OCI-LY7 (cell line): ENCODE measurements around the gene MAP1A. TPM values are rescaled to one million over a fixed set of nuclear protein-coding genes. Genes with fewer than 3 reads are reported as not detected.
"Not testable (repeated sequence)": the region's sequence is repeated elsewhere in the genome, so short reads cannot be mapped to it uniquely, and the experiment has no call there.

Experiments
- BruUV-seq: library from RNA; stranded (reverse); fragments of 400-500 nt; replicated peaks from 2 replicates; lab custom pipeline; 2021; lab: Mats Ljungman, UMichigan
- CTCF ChIA-PET: fragments of 300-600 bp; sonication (Branson Sonifier 250); formaldehyde crosslinking; loops from one replicate; lab custom pipeline; 2022; ENCODE audit warnings: antibody characterized with exemption; ENCODE audit not compliant: unreplicated experiment; lab: Charles Lee
- POLR2A ChIA-PET: fragments of 300-600 bp; sonication (Branson Sonifier 250); formaldehyde crosslinking; loops from one replicate; lab custom pipeline; 2022; ENCODE audit warnings: antibody characterized with exemption; lab: Charles Lee
- DNase-seq: peaks from one replicate; pipeline ENCODE4 v3.0.0-alpha.2; 2015; ENCODE audit warnings: low spot score
- H2AFZ ChIP-seq: fragments of 200-600 bp; sonication (generic), shearing (Covaris generic); 2 replicates; pipeline ENCODE4 v1.6.1; 2014; ENCODE audit warnings: mild to moderate bottlenecking, antibody characterized with exemption, low read length, moderate library complexity
- H3K27ac ChIP-seq: fragments of 200-600 bp; sonication (generic); 2 replicates; pipeline ENCODE4 v1.5.1; 2014; ENCODE audit warnings: mixed run types, low read depth, mild to moderate bottlenecking, moderate library complexity, low read length, inconsistent platforms; ENCODE audit not compliant: poor library complexity, severe bottlenecking
- H3K36me3 ChIP-seq: fragments of 200-600 bp; sonication (generic); 2 replicates; pipeline ENCODE4 v1.6.1; 2014; ENCODE audit warnings: mild to moderate bottlenecking, antibody characterized with exemption, low read length, moderate library complexity, mixed read lengths; ENCODE audit not compliant: insufficient read depth
- H3K4me1 ChIP-seq: fragments of 200-600 bp; sonication (generic); 2 replicates; pipeline ENCODE4 v1.5.1; 2014; ENCODE audit warnings: mild to moderate bottlenecking, low read length; ENCODE audit not compliant: insufficient read depth, poor library complexity, severe bottlenecking
- H3K4me2 ChIP-seq: fragments of 200-600 bp; sonication (generic); 2 replicates; pipeline ENCODE4 v1.6.1; 2014; ENCODE audit warnings: mild to moderate bottlenecking, low read length
- H3K4me3 ChIP-seq: fragments of 200-600 bp; sonication (generic); 2 replicates; pipeline ENCODE4 v1.5.1; 2014; ENCODE audit warnings: mild to moderate bottlenecking, low read depth, low read length; ENCODE audit not compliant: poor library complexity, severe bottlenecking
- H3K79me2 ChIP-seq: fragments of 200-600 bp; sonication (generic); 2 replicates; pipeline ENCODE4 v1.6.1; 2016; ENCODE audit warnings: low read depth, mild to moderate bottlenecking, low read length, moderate library complexity, mixed read lengths; ENCODE audit not compliant: insufficient read depth
- H3K9me2 ChIP-seq: fragments of 200-600 bp; sonication (generic); 2 replicates; pipeline ENCODE4 v1.6.1; 2016; ENCODE audit warnings: mild to moderate bottlenecking, low read length, mixed read lengths; ENCODE audit not compliant: insufficient read depth
- H3K9me3 ChIP-seq: fragments of 200-600 bp; sonication (generic); 2 replicates; pipeline ENCODE4 v1.6.1; 2014; ENCODE audit warnings: mild to moderate bottlenecking, mixed run types, low read length, mixed read lengths
- H4K20me1 ChIP-seq: fragments of 200-600 bp; sonication (generic); 2 replicates; pipeline ENCODE4 v1.6.1; 2014; ENCODE audit warnings: mild to moderate bottlenecking, antibody characterized with exemption, low read length, moderate library complexity, mixed read lengths; ENCODE audit not compliant: insufficient read depth
- intact Hi-C: fragments of 100-400 bp; cut with micrococcal nuclease; formaldehyde crosslinking; loops from one replicate; pipeline ENCODE4 v1.10.0; 2022; ENCODE audit not compliant: unreplicated experiment
- total RNA-seq, 2 experiments: library from RNA; depleted of rRNA in 1 of 2; stranded (reverse); fragments of >200 nt in 1 of 2; shearing (Covaris generic) in 1 of 2; gene quantifications; 2 replicates each; pipeline ENCODE4 v1.2.3, GENCODE V29; 2014 to 2022

MAP1A gene
- total RNA-seq, 2 experiments from 2014 or later: 3.3 to 3.8 TPM

DNA sequence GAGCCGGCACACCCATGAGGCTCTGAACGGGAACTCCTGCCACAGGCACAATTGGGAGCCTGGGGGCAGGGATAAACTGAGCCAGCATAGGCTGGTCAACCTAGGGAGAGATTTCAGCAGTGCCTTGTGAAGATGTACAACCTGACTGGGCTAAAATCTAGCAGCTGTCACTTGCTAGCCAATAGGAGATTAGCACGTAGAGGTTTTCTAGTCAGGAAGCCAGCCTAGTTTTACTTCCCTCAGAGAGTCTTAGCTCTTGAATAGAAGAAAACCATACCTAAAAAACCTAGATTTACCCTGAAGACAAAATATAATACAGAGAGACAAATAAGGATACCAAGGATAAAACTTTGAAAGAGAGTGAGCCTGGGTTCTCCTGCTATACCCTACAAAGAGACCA, 45.3 kb downstream of the MAP1A start:
- BruUV-seq, H3K79me2 ChIP-seq, POLR2A ChIA-PET, H3K9me2 ChIP-seq, H2AFZ ChIP-seq, CTCF ChIA-PET, H3K4me3 ChIP-seq, H3K9me3 ChIP-seq, DNase-seq, H3K4me2 ChIP-seq, H3K27ac ChIP-seq, H3K4me1 ChIP-seq, H4K20me1 ChIP-seq, intact Hi-C loops: not testable (repeated sequence)
- H3K36me3 ChIP-seq: peaks cover 12% of the 10 kb centered on the region; the same call in 1 of the 2 replicates

DNA sequence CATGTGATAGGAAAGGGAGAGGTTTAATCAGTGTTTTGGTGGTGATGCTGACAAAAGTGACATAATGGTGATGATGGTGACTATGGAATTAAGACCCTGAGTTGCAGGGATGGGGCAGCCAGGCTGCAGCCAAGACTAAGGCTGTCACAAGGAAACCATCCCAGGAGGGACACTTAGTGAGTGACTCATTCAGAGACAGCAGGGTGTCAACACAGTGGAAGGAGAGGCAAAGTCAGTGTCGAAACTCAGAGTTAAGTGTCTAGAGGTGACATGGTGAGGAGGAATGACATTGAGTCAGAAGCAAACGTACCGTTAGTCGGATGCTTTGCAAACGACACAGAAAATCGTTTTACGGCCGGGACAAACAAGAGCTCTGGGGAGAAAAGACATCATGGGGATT, 46.4 kb downstream of the MAP1A start:
- DNase-seq, POLR2A ChIA-PET, intact Hi-C loops: not testable (repeated sequence)

GRCh38 chr15:43566615-43567014, 49.2 kb downstream of the MAP1A start:
- H3K9me3 ChIP-seq, H3K4me1 ChIP-seq, POLR2A ChIA-PET, H3K36me3 ChIP-seq, H3K9me2 ChIP-seq, CTCF ChIA-PET, H2AFZ ChIP-seq, H4K20me1 ChIP-seq, BruUV-seq, H3K27ac ChIP-seq, H3K79me2 ChIP-seq, DNase-seq, H3K4me2 ChIP-seq, intact Hi-C loops, H3K4me3 ChIP-seq: not testable (repeated sequence)

More for the DNA sequence above, 46.4 kb downstream of the MAP1A start:
- BruUV-seq, H3K4me3 ChIP-seq, H3K27ac ChIP-seq, H2AFZ ChIP-seq, H3K36me3 ChIP-seq, H3K4me2 ChIP-seq, H3K9me2 ChIP-seq, H3K79me2 ChIP-seq, H3K4me1 ChIP-seq, H3K9me3 ChIP-seq, H4K20me1 ChIP-seq, CTCF ChIA-PET: not testable (repeated sequence)

- H3K4me2 ChIP-seq, intact Hi-C loops, CTCF ChIA-PET, H2AFZ ChIP-seq, H4K20me1 ChIP-seq, H3K9me2 ChIP-seq, H3K4me1 ChIP-seq, H3K79me2 ChIP-seq, POLR2A ChIA-PET, H3K9me3 ChIP-seq, H3K4me3 ChIP-seq, H3K27ac ChIP-seq, DNase-seq, H3K36me3 ChIP-seq, BruUV-seq: not testable (repeated sequence)
Measured at GRCh38 chr15:43574607-43575006, 57.2 kb downstream of the MAP1A start.

Other genes starting within 250 kb of the MAP1A start
- not detected in 2 replicates for gene TGM7, start 215.4 kb upstream of the MAP1A start, total RNA-seq (2014; rRNA removed; shearing (Covaris generic))
- gene TGM7, start 215.4 kb upstream of the MAP1A start, total RNA-seq (2022): not detected in 2 replicates
- 13.2 and 22.1 TPM in 2 replicates for gene LCMT2, start 187.0 kb upstream of the MAP1A start, total RNA-seq (2014; rRNA removed; shearing (Covaris generic))
- gene LCMT2, start 187.0 kb upstream of the MAP1A start, total RNA-seq (2022): 10.5 TPM in 2 replicates
- gene ZSCAN29, start 146.6 kb upstream of the MAP1A start, total RNA-seq (2014; rRNA removed; shearing (Covaris generic)): 70.6 and 73.7 TPM in 2 replicates
- gene ZSCAN29, start 146.6 kb upstream of the MAP1A start, total RNA-seq (2022): 30.2 and 34.5 TPM in 2 replicates
- gene TUBGCP4, start 146.5 kb upstream of the MAP1A start, total RNA-seq (2014; rRNA removed; shearing (Covaris generic)): 31.4 and 36.0 TPM in 2 replicates
- 43.9 and 44.9 TPM in 2 replicates for gene TUBGCP4, start 146.5 kb upstream of the MAP1A start, total RNA-seq (2022)
- gene TP53BP1, start 24.5 kb upstream of the MAP1A start, total RNA-seq (2014; rRNA removed; shearing (Covaris generic)): 69.3 and 88.1 TPM in 2 replicates
- gene TP53BP1, start 24.5 kb upstream of the MAP1A start, total RNA-seq (2022): 51.8 and 55.1 TPM in 2 replicates
- 67.5 and 70.2 TPM in 2 replicates for gene PPIP5K1, start 72.6 kb downstream of the MAP1A start, total RNA-seq (2014; rRNA removed; shearing (Covaris generic))
- gene PPIP5K1, start 72.6 kb downstream of the MAP1A start, total RNA-seq (2022): 89.5 and 89.8 TPM in 2 replicates
- gene CKMT1B, start 76.4 kb downstream of the MAP1A start, total RNA-seq (2014; rRNA removed; shearing (Covaris generic)): 0.25 and 0.51 TPM in 2 replicates
- 3.8 and 4.1 TPM in 2 replicates for gene CKMT1B, start 76.4 kb downstream of the MAP1A start, total RNA-seq (2022)
- 1.8 and 2.1 TPM in 2 replicates for gene STRC, start 101.2 kb downstream of the MAP1A start, total RNA-seq (2014; rRNA removed; shearing (Covaris generic))
- gene STRC, start 101.2 kb downstream of the MAP1A start, total RNA-seq (2022): 1.5 and 1.8 TPM in 2 replicates
- gene CATSPER2, start 131.2 kb downstream of the MAP1A start, total RNA-seq (2014; rRNA removed; shearing (Covaris generic)): 15.3 and 34.7 TPM in 2 replicates
- gene CATSPER2, start 131.2 kb downstream of the MAP1A start, total RNA-seq (2022): 13.9 and 17.0 TPM in 2 replicates
- gene CKMT1A, start 176.3 kb downstream of the MAP1A start, total RNA-seq (2014; rRNA removed; shearing (Covaris generic)): 0.16 and 0.28 TPM in 2 replicates
- gene CKMT1A, start 176.3 kb downstream of the MAP1A start, total RNA-seq (2022): 4.0 and 6.1 TPM in 2 replicates
- 79.1 and 82.1 TPM in 2 replicates for gene PDIA3, start 228.8 kb downstream of the MAP1A start, total RNA-seq (2014; rRNA removed; shearing (Covaris generic))
- gene PDIA3, start 228.8 kb downstream of the MAP1A start, total RNA-seq (2022): 243 and 293 TPM in 2 replicates